Measurements from ENCODE around the gene ATRNL1.
"Not testable (repeated sequence)": the region's sequence is repeated elsewhere in the genome, so short reads cannot be mapped to it uniquely, and the experiment has no call there.

The ATRNL1 gene

DNA sequence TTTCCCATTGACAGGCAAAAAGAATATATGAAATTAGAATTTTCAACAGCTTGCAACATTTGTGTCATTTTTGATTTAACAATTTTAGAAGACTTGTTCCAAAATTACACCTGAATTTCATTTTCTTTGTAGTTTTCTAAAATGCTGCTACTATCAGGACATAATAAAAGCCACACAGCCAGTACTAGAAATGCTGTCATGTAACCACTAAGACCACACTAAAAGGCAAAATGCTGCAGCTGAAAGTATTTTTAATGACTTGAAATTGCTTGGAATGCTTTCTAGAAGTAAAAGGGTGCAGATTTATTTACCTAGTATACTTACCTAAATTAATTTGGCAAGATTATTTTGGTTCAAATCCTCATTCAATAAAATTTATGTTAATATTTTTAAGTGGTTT is 709.7 kb downstream of the ATRNL1 start:
- Histone ChIP-seq H3K4me3 (ENCODE audit: low read depth in 1 of 2, low read length in 1 of 2) (no peak overlapping the region), H3K9me3 (no peaks in the 10 kb centered on the region), H3K36me3 (no peaks in the 10 kb centered on the region), H3K27ac (no peak overlapping the region), H3K27me3 (peaks cover 12% of the 10 kb centered on the region), H3K4me1 (ENCODE audit: control insufficient read depth in 1 of 2, insufficient read depth in 1 of 2, low read depth in 1 of 2, low read length in 1 of 2) (no peaks in the 10 kb centered on the region)
- TF ChIP-seq, protein P1, sequence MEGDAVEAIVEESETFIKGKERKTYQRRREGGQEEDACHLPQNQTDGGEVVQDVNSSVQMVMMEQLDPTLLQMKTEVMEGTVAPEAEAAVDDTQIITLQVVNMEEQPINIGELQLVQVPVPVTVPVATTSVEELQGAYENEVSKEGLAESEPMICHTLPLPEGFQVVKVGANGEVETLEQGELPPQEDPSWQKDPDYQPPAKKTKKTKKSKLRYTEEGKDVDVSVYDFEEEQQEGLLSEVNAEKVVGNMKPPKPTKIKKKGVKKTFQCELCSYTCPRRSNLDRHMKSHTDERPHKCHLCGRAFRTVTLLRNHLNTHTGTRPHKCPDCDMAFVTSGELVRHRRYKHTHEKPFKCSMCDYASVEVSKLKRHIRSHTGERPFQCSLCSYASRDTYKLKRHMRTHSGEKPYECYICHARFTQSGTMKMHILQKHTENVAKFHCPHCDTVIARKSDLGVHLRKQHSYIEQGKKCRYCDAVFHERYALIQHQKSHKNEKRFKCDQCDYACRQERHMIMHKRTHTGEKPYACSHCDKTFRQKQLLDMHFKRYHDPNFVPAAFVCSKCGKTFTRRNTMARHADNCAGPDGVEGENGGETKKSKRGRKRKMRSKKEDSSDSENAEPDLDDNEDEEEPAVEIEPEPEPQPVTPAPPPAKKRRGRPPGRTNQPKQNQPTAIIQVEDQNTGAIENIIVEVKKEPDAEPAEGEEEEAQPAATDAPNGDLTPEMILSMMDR (IDR thresholded peaks at IDR 0.05), result no peak

DNA sequence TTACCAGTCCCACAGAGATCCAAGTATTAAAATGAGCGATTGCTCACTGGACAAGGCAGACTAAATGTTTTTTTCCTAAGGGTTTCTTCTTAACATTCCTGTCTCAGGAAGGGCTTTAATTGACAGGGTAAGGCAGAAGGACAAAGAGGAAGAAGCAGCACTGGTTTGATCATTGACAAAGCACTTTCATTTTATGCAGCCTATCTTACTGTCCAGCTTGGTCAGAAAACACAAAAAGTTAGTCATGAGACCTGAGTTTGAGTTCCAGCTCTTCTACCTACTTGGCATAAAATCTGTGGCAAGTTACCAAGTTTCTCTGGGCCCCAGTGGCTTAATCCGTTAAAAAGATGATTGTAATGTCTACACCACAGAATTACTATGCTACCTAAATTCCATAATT is 721.4 kb downstream of the ATRNL1 start:
- Histone ChIP-seq H3K27ac (no peak overlapping the region), H3K9me3 (no peaks in the 10 kb centered on the region), H3K4me3 (ENCODE audit: low read depth in 1 of 2, low read length in 1 of 2) (no peak overlapping the region), H3K36me3 (no peaks in the 10 kb centered on the region), H3K4me1 (ENCODE audit: control insufficient read depth in 1 of 2, insufficient read depth in 1 of 2, low read depth in 1 of 2, low read length in 1 of 2) (no peaks in the 10 kb centered on the region), H3K27me3 (no peaks in the 10 kb centered on the region)
- TF ChIP-seq, protein P1 (IDR thresholded peaks at IDR 0.05), result no peak

DNA sequence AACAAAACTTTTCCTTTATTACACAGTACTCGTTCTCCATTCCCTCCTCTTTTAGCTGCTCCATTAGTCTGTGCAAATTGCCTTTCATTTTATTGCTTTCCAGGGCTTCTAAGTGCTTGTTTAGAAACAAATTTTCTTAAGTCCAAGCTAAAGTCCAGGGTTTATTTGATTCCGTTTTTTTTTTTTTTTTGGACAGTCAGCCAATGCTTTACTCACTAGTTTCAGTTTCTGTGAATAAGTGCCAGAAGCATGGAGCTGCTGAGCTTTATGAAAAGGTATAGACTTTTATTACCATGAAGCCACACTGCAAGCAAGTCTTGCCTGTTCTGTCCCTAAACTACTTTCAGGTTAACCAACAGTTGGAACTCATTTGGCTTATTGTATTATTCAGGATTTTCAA is 724.8 kb downstream of the ATRNL1 start:
- Histone ChIP-seq H3K4me1 (ENCODE audit: control insufficient read depth in 1 of 2, insufficient read depth in 1 of 2, low read depth in 1 of 2, low read length in 1 of 2) (no peaks in the 10 kb centered on the region), H3K27ac (no peak overlapping the region), H3K27me3 (no peaks in the 10 kb centered on the region), H3K36me3 (no peaks in the 10 kb centered on the region), H3K9me3 (no peaks in the 10 kb centered on the region), H3K4me3 (ENCODE audit: low read depth in 1 of 2, low read length in 1 of 2) (no peak overlapping the region)
- TF ChIP-seq, protein P1 (IDR thresholded peaks at IDR 0.05), result no peak

DNA sequence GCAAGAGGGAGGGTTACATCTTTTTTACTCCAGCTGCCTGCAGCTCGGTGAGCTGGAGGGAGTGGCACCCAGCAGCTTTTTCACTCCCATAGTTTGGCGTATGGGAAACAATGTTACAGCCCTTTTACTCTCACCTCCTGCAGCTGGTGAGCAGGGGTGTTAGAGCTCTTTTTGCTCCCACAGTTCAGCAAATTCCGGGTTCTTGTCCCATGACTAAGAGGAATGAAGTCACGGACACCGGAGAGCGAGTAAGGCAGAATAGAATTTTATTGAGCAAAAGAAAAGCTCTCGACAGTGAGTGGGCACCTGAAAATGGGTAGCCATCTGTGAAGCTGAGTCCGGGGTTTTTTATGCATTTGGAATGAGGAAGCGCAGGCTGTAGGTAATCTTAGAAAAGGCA is 733.2 kb downstream of the ATRNL1 start:
- no peak overlapping the region for H3K4me3 ChIP-seq (ENCODE audit: low read depth in 1 of 2, low read length in 1 of 2)
- H3K4me1 ChIP-seq (ENCODE audit: control insufficient read depth in 1 of 2, insufficient read depth in 1 of 2, low read depth in 1 of 2, low read length in 1 of 2), result no peaks in the 10 kb centered on the region
- TF ChIP-seq, protein P1 (IDR thresholded peaks at IDR 0.05), result no peak
- no peaks in the 10 kb centered on the region for H3K9me3 ChIP-seq
- no peaks in the 10 kb centered on the region for H3K27me3 ChIP-seq
- no peak overlapping the region for H3K27ac ChIP-seq
- no peaks in the 10 kb centered on the region for H3K36me3 ChIP-seq

DNA sequence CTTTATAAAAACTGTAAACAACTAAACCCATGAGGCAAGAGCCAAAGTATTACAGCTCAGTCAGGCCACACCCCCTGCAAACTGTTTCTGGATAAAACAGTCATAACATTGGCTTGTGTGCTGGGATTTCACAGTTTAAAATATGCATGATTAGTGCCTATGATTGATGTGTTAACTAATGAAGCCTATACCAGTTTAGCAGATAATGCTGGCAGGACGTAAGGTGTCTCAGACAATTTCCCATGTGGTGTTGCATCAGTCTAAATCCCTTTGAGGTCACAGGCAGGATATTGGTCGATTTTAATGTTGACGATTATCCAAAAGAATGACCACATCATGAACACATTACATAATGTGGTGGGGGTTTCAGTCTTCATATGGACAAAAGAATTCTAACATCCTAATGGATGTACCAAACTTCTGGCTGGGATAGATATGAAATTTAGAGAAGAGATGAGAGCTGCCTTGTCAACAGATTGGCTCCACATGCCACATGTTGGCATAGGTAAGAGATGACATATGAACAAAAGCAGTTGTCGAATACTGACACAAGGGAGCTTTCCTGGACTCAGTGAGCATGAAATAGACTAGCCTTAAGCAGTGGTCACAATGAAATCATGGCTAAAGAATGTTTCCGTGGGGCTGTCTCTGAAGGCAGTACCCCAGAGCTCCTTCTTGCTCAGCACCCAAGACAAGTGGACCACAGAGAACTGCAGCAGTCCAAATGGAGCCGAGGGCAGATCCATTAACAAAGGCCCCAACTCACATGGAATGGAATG is 734.3 kb downstream of the ATRNL1 start:
- no peaks in the 10 kb centered on the region for H3K27me3 ChIP-seq
- H3K4me3 ChIP-seq (ENCODE audit: low read depth in 1 of 2, low read length in 1 of 2), result no peak overlapping the region
- H3K4me1 ChIP-seq (ENCODE audit: control insufficient read depth in 1 of 2, insufficient read depth in 1 of 2, low read depth in 1 of 2, low read length in 1 of 2), result no peaks in the 10 kb centered on the region
- H3K27ac ChIP-seq, result no peak overlapping the region
- H3K36me3 ChIP-seq, result no peaks in the 10 kb centered on the region
- TF ChIP-seq, protein P1 (IDR thresholded peaks at IDR 0.05), result no peak
- no peaks in the 10 kb centered on the region for H3K9me3 ChIP-seq

DNA sequence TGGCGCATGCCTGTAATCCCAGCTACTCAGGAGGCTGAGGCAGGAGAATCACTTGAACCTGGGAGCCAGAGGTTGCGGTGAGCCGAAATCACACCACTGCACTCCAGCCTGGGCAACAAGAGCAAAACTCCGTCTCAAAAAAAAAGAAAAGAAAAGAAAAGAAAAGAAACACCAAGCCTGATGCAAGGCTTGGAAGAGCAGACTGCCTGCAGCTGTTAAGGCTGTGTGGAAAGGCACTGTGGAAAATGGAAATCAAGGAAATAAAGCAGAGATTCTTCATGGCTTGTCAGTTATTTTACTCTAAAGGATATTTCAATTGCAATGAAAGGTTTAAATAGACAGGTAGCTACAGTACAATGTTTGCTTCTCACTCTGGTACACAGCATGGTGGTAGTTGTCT is 735.0 kb downstream of the ATRNL1 start:
- H3K36me3 ChIP-seq; H3K9me3 ChIP-seq; H3K4me1 ChIP-seq (ENCODE audit: control insufficient read depth in 1 of 2, insufficient read depth in 1 of 2, low read depth in 1 of 2, low read length in 1 of 2); H3K27me3 ChIP-seq; H3K27ac ChIP-seq; H3K4me3 ChIP-seq (ENCODE audit: low read depth in 1 of 2, low read length in 1 of 2): not testable (repeated sequence)
